GM12892 (cell line): Measurements from ENCODE around the gene RPSA.
A peak's percentile ranks its signal among the peaks of the same experiment; 100 is the strongest.

ENCODE experiments used
- DNase-seq: peaks from one replicate; pipeline ENCODE4 v3.0.0; 2011; ENCODE audit not compliant: insufficient read length
- FAIRE-seq: peaks from 2 replicates; lab custom pipeline; 2011; peaks lifted over from hg19 to GRCh38; lab: Jason Lieb, UNC
- POLR2A ChIP-seq: IDR thresholded peaks from 2 replicates; pipeline ENCODE4 v1.6.1; 2011; ENCODE audit warnings: low read depth, low read length, control low read depth
- POLR2AphosphoS5 ChIP-seq: IDR thresholded peaks from 2 replicates; pipeline ENCODE4 v1.6.1; 2011; ENCODE audit warnings: low read depth, low read length, control low read depth
- TAF1 ChIP-seq: IDR thresholded peaks from 2 replicates; pipeline ENCODE4 v1.6.1; 2011; ENCODE audit warnings: low read depth, mild to moderate bottlenecking, control low read depth, low read length, borderline replicate concordance

Gene RPSA

DNA sequence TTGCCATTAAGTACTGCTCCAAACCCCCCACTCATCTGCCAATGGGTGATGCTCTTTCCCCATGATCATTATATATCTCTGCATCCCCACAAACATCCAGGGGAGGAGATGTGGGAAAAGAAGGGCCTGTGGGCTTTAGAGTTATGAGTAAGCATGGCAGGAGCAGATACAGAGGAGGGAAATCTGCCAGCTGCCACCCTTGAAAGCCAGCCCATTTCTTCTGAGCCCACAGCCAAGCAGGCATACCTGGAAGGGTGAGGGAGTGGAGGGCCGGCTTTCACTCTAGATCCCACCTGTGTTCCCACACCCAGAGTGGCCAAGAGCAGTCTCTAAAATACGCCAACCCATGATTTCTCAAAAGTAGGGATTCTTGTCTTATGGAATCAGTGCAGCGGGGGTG lies 25.1 kb upstream of the RPSA start:
- DNase-seq (no peak), FAIRE-seq (no peak)
- no peak for TF ChIP-seq TAF1
- TF ChIP-seq POLR2A: no peak
- TF ChIP-seq POLR2AphosphoS5: no peak

DNA sequence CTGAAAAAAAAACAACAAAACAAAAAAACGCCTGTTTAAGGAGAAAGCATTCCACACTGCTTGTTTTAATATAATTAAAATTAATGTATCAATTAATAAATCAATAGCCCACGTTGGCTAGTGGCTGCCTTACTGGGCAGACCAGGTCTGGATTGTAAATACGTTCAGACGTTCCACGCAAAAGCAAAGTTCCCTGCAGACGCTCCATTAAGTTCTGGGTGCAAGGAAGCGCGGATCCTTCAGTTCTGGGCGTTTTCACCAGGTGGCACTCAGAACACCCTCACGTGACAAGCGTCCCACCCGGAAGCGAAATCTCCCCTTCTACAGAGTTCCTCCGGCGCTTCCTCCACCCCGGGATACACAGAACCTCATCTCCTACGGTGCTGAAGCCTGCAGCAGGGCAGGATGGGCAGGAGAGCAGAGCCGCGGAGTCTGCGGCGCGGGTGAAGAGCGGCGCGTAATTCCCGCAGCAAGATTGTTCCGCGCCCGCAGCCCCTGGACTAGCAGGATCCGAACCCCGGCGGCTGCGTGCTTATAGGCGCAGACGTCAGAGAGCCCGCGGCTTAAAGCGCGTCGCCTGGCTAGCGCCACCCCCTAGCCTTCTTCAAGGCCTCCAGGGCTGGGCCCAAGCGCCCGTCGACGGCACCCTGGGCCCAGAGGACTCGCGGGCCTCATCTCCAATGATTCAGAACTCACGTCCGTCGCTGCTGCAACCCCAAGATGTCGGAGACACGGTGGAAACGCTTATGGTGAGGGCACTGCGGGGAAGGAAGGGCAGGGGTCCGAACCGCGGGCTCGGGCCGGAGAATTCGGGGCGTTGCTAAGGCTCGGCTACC lies 23.3 kb upstream of the RPSA start, which contains the start of gene SLC25A38:
TSS of gene SLC25A38 (plus strand) at position 326 of the 836 bp plus-strand sequence. CDS start at position 681, 355 bp downstream.
- FAIRE-seq (peak; percentile 93), DNase-seq (peak; percentile 70)
- no peak; the same call in 1 of the 2 replicates for TF ChIP-seq TAF1
- TF ChIP-seq POLR2AphosphoS5: no peak
- TF ChIP-seq POLR2A: peak; percentile 70

DNA sequence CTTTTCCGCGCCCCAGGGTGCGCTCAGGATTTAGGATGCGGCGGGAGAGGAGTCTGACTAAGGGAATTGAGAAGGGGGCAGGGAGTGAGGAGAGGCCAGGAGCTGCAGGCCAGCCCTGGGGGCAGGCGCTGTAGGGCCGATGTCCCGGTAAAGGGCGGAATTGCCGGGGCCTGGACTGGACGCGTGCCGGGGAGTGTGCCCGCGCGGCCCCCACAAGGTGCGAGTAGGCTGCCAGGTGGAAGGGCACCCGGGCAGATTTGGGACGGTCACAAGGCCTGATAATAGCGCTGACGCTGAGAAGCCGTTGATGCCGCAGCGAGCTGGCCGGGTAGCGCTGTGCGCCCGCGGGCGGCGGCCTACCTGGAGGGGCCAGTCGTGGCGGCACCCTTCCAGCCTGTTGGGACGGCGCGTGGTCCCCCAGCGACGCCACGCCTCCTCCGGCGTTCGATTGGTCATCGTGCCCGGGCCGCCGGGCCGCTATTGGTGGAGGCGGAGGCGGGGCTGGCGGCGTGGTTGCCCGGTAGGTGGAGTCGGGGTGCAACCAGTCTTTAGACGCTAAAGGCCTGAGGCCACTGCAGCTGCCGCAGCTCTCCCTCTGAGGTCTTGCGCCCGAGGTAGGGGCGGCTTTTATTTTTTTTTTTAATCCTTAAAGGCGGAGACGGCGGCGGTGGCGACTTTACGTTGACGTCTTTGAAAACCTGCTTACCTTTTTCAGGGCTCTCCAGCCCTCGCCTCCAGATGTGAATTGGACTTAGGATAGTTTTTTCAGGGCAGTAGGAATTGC lies 22.4 kb upstream of the RPSA start:
- FAIRE-seq: peak; percentile 97
- DNase-seq: peak; percentile 95
- TF ChIP-seq TAF1 (0 out of 2 replicates have a peak, but pooled peaks have one; percentile 73), POLR2A (peak; percentile 90), POLR2AphosphoS5 (peak; percentile 87)

DNA sequence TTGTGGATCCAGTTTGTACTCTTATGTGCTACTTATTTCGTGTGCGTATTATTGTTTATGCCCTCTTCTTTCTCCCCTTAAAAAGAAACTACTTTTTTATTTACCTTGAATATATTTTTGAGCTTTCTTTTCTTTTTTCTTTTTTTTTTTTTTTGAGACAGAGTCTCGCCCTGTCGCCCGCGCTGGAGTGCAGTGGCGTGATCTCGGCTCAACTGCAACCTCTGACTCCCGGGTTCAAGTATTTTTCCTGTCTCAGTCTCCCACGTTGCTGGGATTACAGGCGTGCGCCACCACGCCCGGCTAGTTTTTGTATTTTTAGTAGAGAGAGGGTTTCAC lies 21.9 kb upstream of the RPSA start:
- FAIRE-seq: no peak
- TF ChIP-seq TAF1 (no peak), POLR2AphosphoS5 (no peak), POLR2A (no peak)

DNA sequence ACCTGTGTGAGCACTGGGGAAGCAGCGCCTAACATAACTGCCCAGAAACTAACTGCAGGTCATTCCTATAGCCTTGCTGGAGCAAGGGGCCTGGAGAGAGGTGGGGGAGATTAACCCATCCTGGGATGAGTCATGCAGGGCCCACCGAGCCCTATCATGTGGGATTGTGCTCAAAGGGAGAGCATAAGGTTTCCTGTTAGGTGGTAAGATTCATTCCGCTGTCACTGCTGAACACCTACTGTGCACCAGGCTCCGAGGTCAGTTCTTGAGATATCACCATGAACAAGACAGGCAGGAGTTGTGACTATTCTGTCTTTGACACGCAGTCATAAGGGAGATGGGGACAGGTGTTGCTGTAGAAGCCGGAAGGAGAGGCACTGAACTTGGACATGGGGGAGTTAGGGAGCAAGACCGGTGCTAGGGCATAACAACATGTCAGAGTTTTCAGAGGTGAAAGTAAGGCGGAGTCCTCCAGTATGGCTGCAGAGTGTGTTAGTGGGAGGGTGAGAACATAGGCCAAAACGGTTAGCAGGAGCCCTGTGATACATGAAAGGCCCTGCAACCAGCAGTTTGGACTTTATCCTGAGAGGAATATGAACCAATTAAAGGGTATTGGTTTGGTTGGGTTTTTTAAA lies 20.9 kb upstream of the RPSA start:
- TF ChIP-seq TAF1 (no peak), POLR2A (no peak), POLR2AphosphoS5 (no peak)
- FAIRE-seq (peak; percentile 5), DNase-seq (no peak)

More for the DNA sequence above, 21.9 kb upstream of the RPSA start:
- no peak for DNase-seq

DNA sequence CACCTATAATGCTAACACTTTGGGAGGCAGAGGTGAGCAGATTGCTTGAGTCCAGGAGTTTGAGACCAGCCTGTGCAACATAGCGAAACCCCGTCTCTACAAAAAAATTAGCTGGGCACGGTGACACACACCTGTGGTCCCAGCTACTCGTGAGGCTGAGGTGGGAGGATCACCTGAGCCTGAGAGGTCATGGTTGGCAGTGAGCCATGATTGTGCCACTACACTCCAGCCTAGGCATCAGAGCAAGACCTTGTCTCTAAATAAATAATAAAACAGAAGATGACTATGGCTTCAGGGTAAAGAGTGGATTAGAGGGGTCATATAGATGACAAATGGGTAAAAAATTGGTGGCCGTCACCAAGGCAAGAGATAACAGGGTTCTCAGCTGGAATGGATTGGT lies 20.2 kb upstream of the RPSA start:
- FAIRE-seq: no peak
- no peak for DNase-seq

DNA sequence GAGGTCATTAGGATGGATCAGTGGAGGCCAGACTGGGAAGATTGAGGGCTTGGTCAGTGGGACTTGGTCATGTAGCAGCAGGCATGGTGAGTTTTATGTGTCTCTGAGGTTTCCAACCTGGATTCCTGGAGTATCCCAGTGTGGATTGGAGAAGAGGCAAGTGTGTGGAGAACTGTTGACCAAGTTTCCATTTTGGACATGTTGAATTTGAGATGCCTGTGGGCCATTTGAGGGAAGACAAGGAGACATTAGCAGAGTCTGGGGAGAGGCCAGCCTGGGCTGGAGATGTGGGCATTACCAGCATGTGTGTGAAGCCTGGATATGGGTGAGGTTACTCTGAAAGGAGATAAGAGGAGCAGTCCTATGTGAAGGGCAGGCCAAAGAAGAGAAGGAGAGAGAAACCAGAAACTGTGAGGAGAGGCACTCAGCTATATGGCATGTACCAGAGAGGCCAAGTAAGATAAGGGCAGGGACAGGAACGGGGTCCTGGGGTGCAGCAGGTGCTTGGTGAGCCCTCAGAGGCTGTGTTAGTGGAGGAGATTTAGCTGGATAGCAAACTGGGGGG lies 19.0 kb upstream of the RPSA start:
- no peak for DNase-seq
- TF ChIP-seq POLR2A (no peak), TAF1 (no peak), POLR2AphosphoS5 (no peak)

More for the DNA sequence above, 20.2 kb upstream of the RPSA start:
- no peak for TF ChIP-seq POLR2A
- TF ChIP-seq TAF1: no peak
- TF ChIP-seq POLR2AphosphoS5: no peak

DNA sequence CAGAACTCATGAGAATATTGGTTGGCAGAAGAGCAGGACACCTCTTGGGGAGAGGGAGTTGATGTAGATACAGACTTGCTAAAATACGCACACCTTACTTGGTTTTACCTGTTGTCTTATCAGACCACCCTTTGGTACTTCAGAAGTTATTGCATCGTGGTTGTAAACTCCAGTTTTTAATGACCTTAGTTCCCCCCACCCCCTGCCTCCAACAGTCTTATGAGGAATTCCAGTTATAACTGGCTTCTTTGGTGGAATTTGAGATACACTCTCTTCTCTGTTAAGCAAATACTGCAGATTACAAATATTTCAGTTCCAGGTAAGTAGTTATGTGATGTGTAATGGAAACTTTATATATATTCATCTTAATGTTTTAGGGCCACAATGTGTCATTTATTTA lies 18.4 kb upstream of the RPSA start:
- DNase-seq (no peak), FAIRE-seq (no peak)
- TF ChIP-seq POLR2A (no peak), TAF1 (no peak), POLR2AphosphoS5 (no peak)

More for the DNA sequence above, 19.0 kb upstream of the RPSA start:
- FAIRE-seq: no peak

DNA sequence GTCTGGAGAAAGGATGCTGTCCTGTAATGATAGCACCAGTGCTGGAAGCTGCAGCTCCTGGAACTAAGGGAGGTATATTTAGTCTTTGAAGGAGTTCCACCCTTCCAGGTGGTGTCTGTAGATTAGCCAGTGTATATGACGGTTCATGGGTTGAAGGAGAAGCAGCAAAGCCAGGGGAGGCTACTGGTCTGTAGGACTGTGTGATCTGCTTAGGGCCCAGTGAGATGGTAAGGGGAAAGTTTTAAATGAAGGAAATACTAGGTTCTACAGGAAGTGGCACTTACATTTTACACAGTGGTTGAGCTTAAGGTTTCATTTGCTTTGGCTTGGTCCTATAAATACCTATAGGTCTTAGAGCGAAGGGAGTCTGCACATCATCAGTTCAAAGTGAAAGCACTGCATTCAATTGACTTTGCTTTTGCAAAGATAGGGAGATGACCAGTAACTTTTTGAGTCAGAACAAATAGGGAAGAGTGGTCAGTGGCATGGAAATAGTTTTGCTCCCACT lies 17.7 kb upstream of the RPSA start:
- TF ChIP-seq TAF1: no peak
- no peak for TF ChIP-seq POLR2AphosphoS5
- no peak for TF ChIP-seq POLR2A
- DNase-seq (peak; percentile 41), FAIRE-seq (peak; percentile 89)

DNA sequence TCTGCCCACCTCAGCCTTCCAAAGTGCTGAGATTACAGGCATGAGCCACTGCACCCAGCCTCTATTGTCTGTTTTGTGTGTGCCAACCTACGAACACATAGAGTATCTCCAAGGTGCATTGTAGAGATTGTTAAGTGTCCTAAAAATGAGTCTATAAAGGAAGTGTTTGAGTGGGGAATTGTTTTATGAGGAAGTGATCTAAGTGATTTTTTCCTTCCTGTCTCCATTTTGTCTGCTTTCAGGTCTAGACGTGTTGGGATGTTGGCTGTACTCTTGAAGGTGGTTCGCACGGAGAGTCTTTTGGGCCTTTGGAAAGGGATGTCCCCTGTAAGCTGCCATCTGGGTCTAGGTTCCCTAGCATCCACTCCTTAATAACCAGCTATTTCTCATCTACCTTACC lies 16.3 kb upstream of the RPSA start:
- no peak for FAIRE-seq

More for the DNA sequence above, 16.3 kb upstream of the RPSA start:
- TF ChIP-seq POLR2A (no peak), TAF1 (no peak), POLR2AphosphoS5 (no peak)
- DNase-seq: no peak
